Measurements from ENCODE around the gene MTAP. TPM values are rescaled to one million over a fixed set of nuclear protein-coding genes. Genes with fewer than 3 reads are reported as not detected.
"Not testable (repeated sequence)": the region's sequence is repeated elsewhere in the genome, so short reads cannot be mapped to it uniquely, and the experiment has no call there.

The MTAP gene
- total and polyA plus RNA-seq, 2 of the 13 experiments (the other 11 are each of a cell fraction or from before 2014, with no cell fraction given): 16.7 to 51.2 TPM

DNA sequence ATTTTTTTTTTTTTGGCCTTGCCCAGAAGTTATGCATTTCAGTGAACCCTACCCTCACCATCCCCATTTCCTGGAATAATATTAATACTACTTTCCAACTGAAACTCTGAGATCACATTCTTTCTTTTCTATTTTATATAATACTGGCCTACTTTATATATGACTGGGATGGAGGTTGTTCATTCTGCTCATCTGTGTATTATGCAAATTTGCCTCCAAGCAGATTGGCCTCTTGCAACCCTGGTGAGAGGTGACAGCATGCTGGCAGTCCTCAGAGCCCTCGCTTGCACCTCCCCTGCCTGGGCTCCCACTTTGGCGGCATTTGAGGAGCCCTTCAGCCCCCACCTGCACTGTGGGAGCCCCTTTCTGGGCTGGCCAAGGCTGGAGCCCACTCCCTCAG is 156.4 kb downstream of the MTAP start:
- Histone ChIP-seq H2AFZ (ENCODE audit: low read length) (no peak overlapping the region), H4K20me1 (ENCODE audit: insufficient read depth, low read length) (no peaks in the 10 kb centered on the region), H3K4me1 (ENCODE audit: insufficient read depth, low read length) (no peaks in the 10 kb centered on the region), H3K4me3 (replicated peaks in 1 of 3; ENCODE audit: insufficient read depth in 1 of 3, low read depth in 2 of 3, low read length in 3 of 3) (no peak overlapping the region), H3K27me3 (ENCODE audit: control insufficient read depth in 1 of 2, insufficient read depth in 2 of 2, low read length in 2 of 2) (no peaks in the 10 kb centered on the region), H3K79me2 (ENCODE audit: insufficient read depth, low read length) (no peaks in the 10 kb centered on the region), H3K9ac (ENCODE audit: insufficient read depth, low read depth, low read length) (no peak overlapping the region), H3K9me3 (ENCODE audit: low read length) (no peaks in the 10 kb centered on the region), H3K36me3 (replicated peaks in 1 of 2; ENCODE audit: control insufficient read depth in 1 of 2, insufficient read depth in 2 of 2, low read length in 2 of 2) (no peaks in the 10 kb centered on the region), H3K27ac (ENCODE audit: extremely low read length, insufficient read depth, low read length) (no peak overlapping the region), H3K4me2 (ENCODE audit: low read depth, low read length) (no peak overlapping the region)
- WGBS (ENCODE audit: low lambda C conversion rate): 0% methylated on average over 2 of the region's 2 CpGs
- DNase-seq (ENCODE audit: low spot score): no peak
- no TSS peak for BruUV-seq (replicated peaks)
- no peak for ATAC-seq
- in situ Hi-C loops (cut with HindIII; ENCODE audit: extremely low pct_ligation_motif_present, low pct_unique_long_range_greater_than_20kb): no loop called here
- ChIA-PET CTCF (ENCODE audit: low intra/inter-chr PET ratio, low total read pairs) (no interaction called here), POLR2A (no interaction called here)
- FAIRE-seq: no peak
- intact Hi-C loops (cut with micrococcal nuclease; ENCODE audit: unreplicated experiment): no loop called here
- TF ChIP-seq, protein P1, sequence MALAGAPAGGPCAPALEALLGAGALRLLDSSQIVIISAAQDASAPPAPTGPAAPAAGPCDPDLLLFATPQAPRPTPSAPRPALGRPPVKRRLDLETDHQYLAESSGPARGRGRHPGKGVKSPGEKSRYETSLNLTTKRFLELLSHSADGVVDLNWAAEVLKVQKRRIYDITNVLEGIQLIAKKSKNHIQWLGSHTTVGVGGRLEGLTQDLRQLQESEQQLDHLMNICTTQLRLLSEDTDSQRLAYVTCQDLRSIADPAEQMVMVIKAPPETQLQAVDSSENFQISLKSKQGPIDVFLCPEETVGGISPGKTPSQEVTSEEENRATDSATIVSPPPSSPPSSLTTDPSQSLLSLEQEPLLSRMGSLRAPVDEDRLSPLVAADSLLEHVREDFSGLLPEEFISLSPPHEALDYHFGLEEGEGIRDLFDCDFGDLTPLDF (CRISPR knock-in tag; IDR thresholded peaks at IDR 0.05): no peak
- TF ChIP-seq BHLHE40 (IDR thresholded peaks at IDR 0.05; ENCODE audit: low read length): no peak
- TF ChIP-seq DNMT3B (CRISPR knock-in tag; conservative IDR thresholded peaks at IDR 0.05): no peak
- no peak for TF ChIP-seq CEBPB (IDR thresholded peaks at IDR 0.05; ENCODE audit: borderline replicate concordance, low read depth, low read length)

DNA sequence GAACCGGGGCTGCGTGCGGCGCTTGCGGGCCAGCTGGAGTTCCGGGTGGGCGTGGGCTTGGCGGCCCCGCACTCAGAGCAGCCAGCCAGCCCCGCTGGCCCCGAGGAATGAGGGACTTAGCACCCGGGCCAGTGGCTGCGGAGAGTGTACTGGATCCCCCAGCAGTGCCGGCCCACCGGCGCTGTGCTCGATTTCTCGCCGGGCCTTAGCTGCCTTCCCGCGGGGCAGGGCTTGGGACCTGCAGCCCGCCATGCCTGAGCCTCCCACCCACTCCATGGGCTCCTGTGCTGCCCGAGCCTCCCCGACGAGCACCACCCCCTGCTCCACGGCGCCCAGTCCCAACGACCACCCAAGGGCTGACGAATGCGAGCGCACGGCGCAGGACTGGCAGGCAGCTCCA is 156.8 kb downstream of the MTAP start:
- H3K4me3 ChIP-seq (replicated peaks in 1 of 3; ENCODE audit: insufficient read depth in 1 of 3, low read depth in 2 of 3, low read length in 3 of 3); H3K27ac ChIP-seq (ENCODE audit: extremely low read length, insufficient read depth, low read length); H3K9ac ChIP-seq (ENCODE audit: insufficient read depth, low read depth, low read length); CTCF ChIA-PET (ENCODE audit: low intra/inter-chr PET ratio, low total read pairs); BruUV-seq (replicated peaks); H3K36me3 ChIP-seq (replicated peaks in 1 of 2; ENCODE audit: control insufficient read depth in 1 of 2, insufficient read depth in 2 of 2, low read length in 2 of 2); DNase-seq (ENCODE audit: low spot score); POLR2A ChIA-PET; H4K20me1 ChIP-seq (ENCODE audit: insufficient read depth, low read length); FAIRE-seq; in situ Hi-C loops (cut with HindIII; ENCODE audit: extremely low pct_ligation_motif_present, low pct_unique_long_range_greater_than_20kb); H3K27me3 ChIP-seq (ENCODE audit: control insufficient read depth in 1 of 2, insufficient read depth in 2 of 2, low read length in 2 of 2); ATAC-seq; H3K4me1 ChIP-seq (ENCODE audit: insufficient read depth, low read length); H3K79me2 ChIP-seq (ENCODE audit: insufficient read depth, low read length); H3K4me2 ChIP-seq (ENCODE audit: low read depth, low read length); H2AFZ ChIP-seq (ENCODE audit: low read length); intact Hi-C loops (cut with micrococcal nuclease; ENCODE audit: unreplicated experiment); H3K9me3 ChIP-seq (ENCODE audit: low read length): not testable (repeated sequence)
- 84% methylated on average over 8 of the region's 33 CpGs for WGBS (ENCODE audit: low lambda C conversion rate)
